Right lobe of liver (tissue), 6 donors: Measurements from ENCODE around the gene DCTN1. TPM values are rescaled to one million over a fixed set of nuclear protein-coding genes. Genes with fewer than 3 reads are reported as not detected.

Source experiments
- ATAC-seq, 4 donors: fragments of 200-7000 bp; cut with Tn5 transposase; one replicate each; pipeline ENCODE4 v1.9.1; 2020; ENCODE audit warnings: mild to moderate bottlenecking in 4 of 4, moderate library complexity in 4 of 4
- DNase-seq, 3 donors: peaks; one replicate each; pipeline ENCODE4 v3.0.0-alpha.2; 2020
- H3K27ac ChIP-seq, 3 donors: fragments of 200-600 bp; one replicate each; pipeline ENCODE4 v1.8.0; 2022
- H3K27me3 ChIP-seq, 2 donors: fragments of 200-600 bp; one replicate each; pipeline ENCODE4 v1.8.0; 2022
- H3K36me3 ChIP-seq, 4 donors: fragments of 200-600 bp; sonication (generic) in 1 of 4; one replicate each; pipeline versions ENCODE4 v1.5.1 to v1.8.0; 2017 to 2022; ENCODE audit warnings: control low read depth in 1 of 4
- H3K4me1 ChIP-seq, 4 donors: fragments of 200-600 bp; sonication (generic) in 1 of 4; one replicate each; pipeline versions ENCODE4 v1.5.1 to v1.8.0; 2017 to 2022; ENCODE audit warnings: control low read depth in 1 of 4
- H3K4me3 ChIP-seq, 3 donors: fragments of 200-600 bp; one replicate each; pipeline ENCODE4 v1.8.0; 2022
- H3K9me3 ChIP-seq, 4 donors: fragments of 200-600 bp; sonication (generic) in 1 of 4; one replicate each; pipeline versions ENCODE4 v1.5.1 to v1.8.0; 2017 to 2022; ENCODE audit warnings: control low read depth in 1 of 4
- CTCF ChIP-seq, 4 donors: fragments of 200-600 bp in 3 of 4; fragments of 450-650 bp in 1 of 4; IDR thresholded peaks; one replicate each; pipeline versions ENCODE4 v1.5.1 to v1.8.0; 2016 to 2022; ENCODE audit warnings: antibody characterized with exemption in 4 of 4, mild to moderate bottlenecking in 2 of 4
- POLR2A ChIP-seq: fragments of 450-650 bp; IDR thresholded peaks from one replicate; pipeline ENCODE4 v1.6.1; 2017; ENCODE audit warnings: antibody characterized with exemption, mild to moderate bottlenecking
- WGBS: methylation state at CpG from one replicate; pipeline ENCODE4 v1.1.6; 2018; ENCODE audit warnings: low coverage, low lambda C conversion rate; ENCODE audit not compliant: insufficient coverage; ENCODE audit errors: missing lambda C conversion rate; 5-methylcytosine and 5-hydroxymethylcytosine counted together
- intact Hi-C, 2 donors: fragments of 100-400 bp; cut with DNase I; formaldehyde crosslinking; loops; one replicate each; pipeline versions ENCODE4 v1.11.2 to v1.14.1; 2022
- total RNA-seq, 6 experiments: library from RNA; depleted of rRNA in 2 of 6; stranded (reverse); fragments of >200 nt in 2 of 6; fragmentation: NEBNext Ultra II Directional in 3 of 6; extraction: Animal tissue kit (Norgen Biotek cat#: 25700) in 3 of 6; gene quantifications; one replicate each; pipeline versions ENCODE4 v1.1.0 to v1.2.4, GENCODE V29; 2016 to 2023
- donor health status: DM: no; HTN: yes; CAD: no.
- donor health status: DM: no; HTN: no; CAD: no.
- donor health status: DM: no; HTN: no; CAD: no.
- donor health status: DM: no; HTN: yes; CAD: no.
- donor health status: DM: no; HTN: yes; CAD: no.

Gene DCTN1
- total RNA-seq, 6 experiments from 2014 or later, result 33.7 to 47.9 (median 37.3) TPM

DNA sequence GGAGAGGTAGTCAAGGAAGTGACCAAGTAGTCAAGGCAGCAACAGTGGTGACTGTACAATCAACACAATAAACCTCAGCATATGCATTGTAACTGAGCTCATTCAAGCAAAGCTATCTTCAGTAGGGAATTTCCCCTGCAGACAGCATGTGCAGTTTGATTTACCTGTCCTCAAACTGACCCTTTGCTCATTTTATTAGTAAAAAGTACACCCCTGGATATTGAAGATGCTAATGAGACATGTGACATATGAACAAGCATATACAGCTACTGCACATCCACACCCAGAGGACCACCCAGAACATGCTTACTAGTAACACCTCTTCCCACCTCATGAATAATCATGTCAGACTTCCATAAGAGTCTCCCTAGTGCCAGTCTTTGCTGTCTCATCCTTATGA is 25.9 kb upstream of the DCTN1 start:
- Histone ChIP-seq H3K4me3 (no peak overlapping the region), H3K36me3 (no peaks in the 10 kb centered on the region), H3K4me1 (no peaks in the 10 kb centered on the region), H3K27me3 (no peaks in the 10 kb centered on the region), H3K9me3 (no peaks in the 10 kb centered on the region), H3K27ac (no peak overlapping the region)
- no peak for TF ChIP-seq POLR2A
- TF ChIP-seq CTCF (IDR thresholded peaks at IDR 0.05), result no peak
- DNase-seq (no peak), ATAC-seq (no peak)
- intact Hi-C loops, result no loop called here

DNA sequence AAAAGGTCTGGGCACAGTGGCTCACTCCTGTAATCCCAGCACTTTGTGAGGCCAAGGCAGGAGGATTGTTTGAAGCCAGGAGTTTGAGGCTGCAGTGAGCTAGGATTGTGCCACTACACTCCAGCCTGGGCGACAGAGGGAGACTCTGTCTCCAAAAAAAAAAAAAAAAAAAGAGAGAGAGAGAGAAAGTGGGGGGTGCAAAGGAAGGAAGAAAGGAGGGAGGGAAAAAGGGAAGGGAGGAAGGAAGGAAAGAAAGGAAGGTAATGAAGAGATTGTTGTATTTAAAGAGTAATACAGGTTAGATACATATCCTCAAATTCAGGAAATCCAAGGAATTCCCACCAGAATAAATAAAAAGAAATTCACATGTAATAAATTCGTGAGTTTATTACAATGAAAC is 21.8 kb upstream of the DCTN1 start:
- no peak for TF ChIP-seq POLR2A
- no peak for TF ChIP-seq CTCF (IDR thresholded peaks at IDR 0.05)
- no peaks in the 10 kb centered on the region for H3K36me3 ChIP-seq
- no peak overlapping the region for H3K27ac ChIP-seq
- H3K4me3 ChIP-seq, result no peak overlapping the region
- no peaks in the 10 kb centered on the region for H3K9me3 ChIP-seq
- ATAC-seq (no peak), DNase-seq (no peak)
- WGBS, result 51% methylated on average over 2 of the region's 2 CpGs
- H3K4me1 ChIP-seq, result no peaks in the 10 kb centered on the region
- no peaks in the 10 kb centered on the region for H3K27me3 ChIP-seq
- intact Hi-C loops, result no loop called here

GRCh38 chr2:74399785-74400184 is 19.7 kb upstream of the DCTN1 start:
- peak; percentile 78 to 91 (median 82) for ATAC-seq
- intact Hi-C loops, result no loop called here

GRCh38 chr2:74396149-74396548 is 16.0 kb upstream of the DCTN1 start:
- peaks cover 0 to 5% (median 2%) of the 10 kb centered on the region in 4 donors for H3K4me1 ChIP-seq
- TF ChIP-seq CTCF (IDR thresholded peaks at IDR 0.05), result no peak
- no peak for TF ChIP-seq POLR2A
- H3K9me3 ChIP-seq, result no peaks in the 10 kb centered on the region
- 93% methylated on average over 2 of the region's 2 CpGs for WGBS
- no peak overlapping the region for H3K27ac ChIP-seq
- no peak overlapping the region for H3K4me3 ChIP-seq
- H3K36me3 ChIP-seq, result no peaks in the 10 kb centered on the region
- DNase-seq (no peak), ATAC-seq (no peak)
- no peaks in the 10 kb centered on the region for H3K27me3 ChIP-seq
- intact Hi-C loops, result no loop called here

More at GRCh38 chr2:74399785-74400184, 19.7 kb upstream of the DCTN1 start:
- TF ChIP-seq POLR2A (no peak), CTCF (IDR thresholded peaks at IDR 0.05) (peak; percentile 51 to 61 (median 56))
- no peak overlapping the region for H3K27ac ChIP-seq
- no peaks in the 10 kb centered on the region for H3K27me3 ChIP-seq
- no peak overlapping the region for H3K4me3 ChIP-seq
- no peaks in the 10 kb centered on the region for H3K9me3 ChIP-seq
- H3K36me3 ChIP-seq, result no peaks in the 10 kb centered on the region
- no peaks in the 10 kb centered on the region for H3K4me1 ChIP-seq
- no peak for DNase-seq

GRCh38 chr2:74393525-74393924 is 13.4 kb upstream of the DCTN1 start:
- intact Hi-C loops, result no loop called here

More at GRCh38 chr2:74393525-74393924, 13.4 kb upstream of the DCTN1 start:
- Histone ChIP-seq H3K9me3 (no peaks in the 10 kb centered on the region), H3K36me3 (no peaks in the 10 kb centered on the region), H3K4me1 (peaks cover 0 to 22% (median 10%) of the 10 kb centered on the region in 4 donors), H3K27ac (no peak overlapping the region), H3K27me3 (no peaks in the 10 kb centered on the region), H3K4me3 (no peak overlapping the region)
- DNase-seq (no peak), ATAC-seq (no peak)
- TF ChIP-seq POLR2A (no peak), CTCF (IDR thresholded peaks at IDR 0.05) (no peak)
- 55% methylated on average over 1 of the region's 1 CpG for WGBS
